Nephron progenitor cell (in vitro differentiated cells): ENCODE measurements around the gene WSB2.

ENCODE experiments used
- DNase-seq: peaks from one replicate; pipeline ENCODE4 v3.0.0; 2021
- H3K27ac Mint-ChIP-seq: 2 replicates; pipeline ENCODE4 v1.8.0; 2021; ENCODE audit warnings: mild to moderate bottlenecking, moderate library complexity, mixed read lengths
- H3K27me3 Mint-ChIP-seq: 2 replicates; pipeline ENCODE4 v1.8.0; 2021; ENCODE audit warnings: mild to moderate bottlenecking, low read depth, mixed read lengths; ENCODE audit not compliant: poor library complexity
- H3K36me3 Mint-ChIP-seq: 2 replicates; pipeline ENCODE4 v1.8.0; 2021; ENCODE audit warnings: low read depth, mixed read lengths
- H3K4me1 Mint-ChIP-seq: 2 replicates; pipeline ENCODE4 v1.8.0; 2021; ENCODE audit warnings: mixed read lengths
- H3K4me3 Mint-ChIP-seq: 2 replicates; pipeline ENCODE4 v1.8.0; 2021; ENCODE audit warnings: mild to moderate bottlenecking, moderate library complexity, mixed read lengths
- H3K9me3 Mint-ChIP-seq: 2 replicates; pipeline ENCODE4 v1.8.0; 2021; ENCODE audit warnings: mild to moderate bottlenecking, moderate library complexity, mixed read lengths
- TF ChIP-seq, protein P1 (sequence below): fragments of 200-600 bp; sonication (generic); IDR thresholded peaks from 2 replicates; pipeline ENCODE4 v1.5.0; 2021; ENCODE audit warnings: antibody characterized with exemption

Gene WSB2

DNA sequence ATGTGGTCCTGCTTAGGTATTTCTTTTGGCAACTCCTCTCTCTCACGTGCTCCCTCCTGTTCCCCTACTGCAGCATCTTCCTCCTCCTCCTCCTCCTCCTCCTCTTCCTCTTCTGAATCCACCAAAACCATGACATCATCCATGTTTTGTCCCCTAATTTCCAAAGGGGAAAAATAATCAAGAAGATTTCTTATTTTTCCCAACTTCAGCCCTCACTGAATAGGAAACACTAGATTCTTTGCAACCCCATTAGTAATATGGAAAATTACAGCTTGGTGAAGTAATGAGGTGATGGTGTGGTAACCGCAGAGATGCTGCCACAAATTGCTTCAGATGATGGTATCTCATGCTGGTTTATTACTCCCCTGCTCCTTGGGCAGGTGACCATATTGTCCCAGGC lies 7.5 kb upstream of the WSB2 start:
- Mint-ChIP-seq H3K27me3 (peaks cover 3% of the 10 kb centered on the region), H3K36me3 (peaks cover 23% of the 10 kb centered on the region), H3K9me3 (no peaks in the 10 kb centered on the region), H3K4me3 (no peak overlapping the region), H3K4me1 (peaks cover 15% of the 10 kb centered on the region), H3K27ac (no peak overlapping the region)
- no peak for DNase-seq
- TF ChIP-seq, protein P1, sequence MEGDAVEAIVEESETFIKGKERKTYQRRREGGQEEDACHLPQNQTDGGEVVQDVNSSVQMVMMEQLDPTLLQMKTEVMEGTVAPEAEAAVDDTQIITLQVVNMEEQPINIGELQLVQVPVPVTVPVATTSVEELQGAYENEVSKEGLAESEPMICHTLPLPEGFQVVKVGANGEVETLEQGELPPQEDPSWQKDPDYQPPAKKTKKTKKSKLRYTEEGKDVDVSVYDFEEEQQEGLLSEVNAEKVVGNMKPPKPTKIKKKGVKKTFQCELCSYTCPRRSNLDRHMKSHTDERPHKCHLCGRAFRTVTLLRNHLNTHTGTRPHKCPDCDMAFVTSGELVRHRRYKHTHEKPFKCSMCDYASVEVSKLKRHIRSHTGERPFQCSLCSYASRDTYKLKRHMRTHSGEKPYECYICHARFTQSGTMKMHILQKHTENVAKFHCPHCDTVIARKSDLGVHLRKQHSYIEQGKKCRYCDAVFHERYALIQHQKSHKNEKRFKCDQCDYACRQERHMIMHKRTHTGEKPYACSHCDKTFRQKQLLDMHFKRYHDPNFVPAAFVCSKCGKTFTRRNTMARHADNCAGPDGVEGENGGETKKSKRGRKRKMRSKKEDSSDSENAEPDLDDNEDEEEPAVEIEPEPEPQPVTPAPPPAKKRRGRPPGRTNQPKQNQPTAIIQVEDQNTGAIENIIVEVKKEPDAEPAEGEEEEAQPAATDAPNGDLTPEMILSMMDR: no peak

DNA sequence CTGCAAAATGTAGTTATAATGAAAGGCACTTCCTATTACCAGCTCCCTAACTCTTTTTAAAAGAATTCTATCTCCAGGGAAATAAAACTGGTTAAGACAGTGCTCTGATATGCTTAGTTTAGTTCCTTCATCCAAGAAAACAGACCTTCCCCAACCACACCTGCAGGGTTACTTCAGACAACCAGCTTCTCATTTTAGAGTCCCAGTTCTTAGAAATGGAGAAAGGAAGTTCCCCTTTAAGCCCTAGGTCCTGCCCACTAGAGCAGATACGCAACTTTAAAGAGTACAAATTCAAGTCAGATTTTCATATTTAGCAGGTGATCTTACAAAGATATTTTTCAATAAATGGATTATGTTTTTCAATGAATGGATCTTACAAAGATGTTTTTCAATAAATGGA lies 4.4 kb upstream of the WSB2 start:
- peaks cover 11% of the 10 kb centered on the region for H3K36me3 Mint-ChIP-seq
- H3K9me3 Mint-ChIP-seq: no peaks in the 10 kb centered on the region
- peaks cover 26% of the 10 kb centered on the region for H3K4me1 Mint-ChIP-seq
- no peak overlapping the region for H3K4me3 Mint-ChIP-seq
- TF ChIP-seq, protein P1: no peak
- no peak overlapping the region for H3K27ac Mint-ChIP-seq
- peaks cover 3% of the 10 kb centered on the region for H3K27me3 Mint-ChIP-seq
- DNase-seq: no peak

DNA sequence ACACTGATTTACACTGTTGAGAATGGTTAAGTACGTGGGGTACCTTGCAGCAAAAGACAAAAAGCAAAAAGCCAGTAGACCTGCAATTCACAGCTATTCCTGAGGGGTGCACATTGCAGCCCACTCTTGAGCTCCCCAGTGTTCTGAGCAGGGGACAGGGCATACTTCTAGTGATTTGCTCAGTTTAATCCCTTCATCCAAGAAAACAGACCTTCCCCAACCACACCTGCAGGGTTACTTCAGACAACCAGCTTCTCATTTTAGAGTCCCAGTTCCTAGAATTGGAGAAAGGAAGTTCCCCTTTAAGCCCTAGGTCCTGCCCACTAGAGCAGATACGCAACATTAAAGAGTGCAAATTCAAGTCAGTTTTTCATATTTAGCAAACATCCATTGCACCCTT lies 3.6 kb upstream of the WSB2 start:
- TF ChIP-seq, protein P1: peak; percentile 38
- peaks cover 3% of the 10 kb centered on the region for H3K27me3 Mint-ChIP-seq
- peak overlapping the region; percentile 68 for H3K27ac Mint-ChIP-seq

DNA sequence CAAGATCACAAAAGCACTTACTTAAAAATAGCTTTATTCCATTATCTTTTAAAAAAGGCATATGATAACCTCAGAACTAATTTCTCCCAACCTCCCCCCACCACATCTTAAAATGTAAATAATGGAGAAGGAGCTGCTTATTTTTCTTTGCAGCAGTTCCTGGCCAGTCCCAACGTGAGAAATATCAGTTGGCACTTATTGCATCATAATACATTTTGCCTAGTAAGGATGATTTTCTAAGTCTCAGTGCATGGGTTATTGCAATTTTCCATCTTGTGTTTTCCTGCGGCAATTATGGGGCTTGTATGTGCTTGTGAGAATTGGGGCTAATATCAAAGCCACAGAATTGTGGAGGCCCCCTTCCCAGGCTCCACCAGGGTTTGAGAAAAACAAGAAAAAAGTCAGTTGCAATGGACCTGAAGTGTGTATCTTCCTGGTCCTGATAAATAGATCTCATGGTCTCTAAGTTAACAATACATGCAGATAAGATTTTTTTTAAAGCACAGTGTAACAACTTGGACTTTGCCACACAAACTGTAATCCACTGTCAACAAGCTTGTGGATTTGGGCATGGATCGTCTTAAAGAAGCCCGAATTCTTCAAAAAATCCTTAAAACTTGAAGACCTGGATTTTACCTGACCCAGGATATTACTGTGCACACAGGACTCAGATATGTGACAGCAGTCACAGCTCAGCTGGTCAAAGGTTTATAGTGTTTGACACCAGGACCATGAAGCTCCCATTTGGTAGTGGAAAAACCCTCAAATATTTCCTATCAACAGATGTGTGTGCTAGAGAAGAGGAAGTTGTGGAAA lies 2.8 kb upstream of the WSB2 start:
- H3K4me3 Mint-ChIP-seq: peak overlapping the region; percentile 94
- peaks cover 3% of the 10 kb centered on the region for H3K27me3 Mint-ChIP-seq
- no peak for DNase-seq
- peaks cover 9% of the 10 kb centered on the region for H3K36me3 Mint-ChIP-seq
- H3K27ac Mint-ChIP-seq: peak overlapping the region; percentile 68
- peaks cover 37% of the 10 kb centered on the region for H3K4me1 Mint-ChIP-seq
- TF ChIP-seq, protein P1: no peak
- H3K9me3 Mint-ChIP-seq: no peaks in the 10 kb centered on the region

More for the DNA sequence above, 3.6 kb upstream of the WSB2 start:
- DNase-seq: no peak
- H3K36me3 Mint-ChIP-seq: peaks cover 11% of the 10 kb centered on the region
- H3K9me3 Mint-ChIP-seq: no peaks in the 10 kb centered on the region
- H3K4me3 Mint-ChIP-seq: peak overlapping the region; percentile 56
- H3K4me1 Mint-ChIP-seq: peaks cover 34% of the 10 kb centered on the region

DNA sequence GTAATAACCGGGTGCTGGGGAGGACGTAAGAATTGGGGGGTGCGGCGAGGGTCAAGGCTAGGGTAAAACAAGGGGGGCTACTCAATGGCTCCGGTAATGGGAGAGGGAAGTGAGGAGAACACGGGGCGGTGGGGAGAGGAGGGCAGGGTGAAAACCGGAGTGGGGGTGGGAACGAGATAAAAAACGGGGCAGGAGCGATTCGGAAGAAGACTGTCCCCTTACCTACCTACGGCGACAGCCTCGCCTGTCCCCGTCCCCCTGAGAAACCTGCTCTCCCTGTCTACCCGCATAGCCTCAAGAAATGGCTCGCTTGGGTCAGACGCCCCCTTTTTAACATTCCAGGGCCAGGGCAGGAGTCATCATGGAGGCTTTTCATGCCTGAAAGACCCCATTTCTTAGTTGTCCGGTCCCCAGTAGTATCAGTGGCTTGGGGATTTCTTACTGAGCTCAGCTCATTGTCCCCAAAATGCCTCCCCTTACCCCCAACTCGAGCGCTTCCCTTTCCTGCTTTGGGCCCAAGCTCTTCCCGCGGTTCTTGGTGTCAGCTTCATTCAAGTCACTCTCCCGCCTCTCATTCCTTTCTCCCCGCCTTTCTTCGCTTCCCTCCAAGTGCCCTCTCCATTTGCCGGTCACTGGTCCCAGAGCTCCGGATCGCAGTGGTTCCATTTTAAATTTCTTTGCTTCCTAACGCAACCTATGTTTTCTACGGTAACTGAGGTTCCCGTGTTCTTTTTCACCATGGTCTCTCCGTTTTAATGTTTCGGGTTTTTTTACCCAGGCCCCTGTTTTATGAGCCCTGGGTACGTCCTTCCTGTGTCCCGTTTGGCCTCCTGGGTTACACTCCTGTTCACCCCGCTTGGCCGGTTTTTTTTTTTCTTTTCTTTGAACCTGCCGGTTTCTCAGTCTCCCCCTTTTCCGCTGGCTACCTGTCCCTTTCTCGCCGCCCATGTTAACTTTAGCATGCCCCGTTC lies 1.2 kb upstream of the WSB2 start:
- H3K36me3 Mint-ChIP-seq: no peaks in the 10 kb centered on the region
- DNase-seq: peak; percentile 35
- H3K4me3 Mint-ChIP-seq: peak overlapping the region; percentile 94
- peaks cover 37% of the 10 kb centered on the region for H3K4me1 Mint-ChIP-seq
- peak overlapping the region; percentile 91 for H3K27ac Mint-ChIP-seq
- no peaks in the 10 kb centered on the region for H3K27me3 Mint-ChIP-seq
- TF ChIP-seq, protein P1: no peak
- no peaks in the 10 kb centered on the region for H3K9me3 Mint-ChIP-seq
